ENCODE measurements around the gene NDUFB6. TPM values are rescaled to one million over a fixed set of nuclear protein-coding genes. Genes with fewer than 3 reads are reported as not detected.

NDUFB6 gene
- total RNA-seq, 1 donor, result 24.2 TPM

- H3K4me1 ChIP-seq (ENCODE audit: insufficient read depth, low read length), result peaks cover 9% of the 10 kb centered on the region
- H3K4me2 ChIP-seq (ENCODE audit: insufficient read depth, low read length), result no peak overlapping the region
- H3K9me3 ChIP-seq (ENCODE audit: low read depth, low read length), result no peaks in the 10 kb centered on the region
- no peaks in the 10 kb centered on the region for H3K36me3 ChIP-seq (ENCODE audit: insufficient read depth, low read length)
- no peak for TF ChIP-seq CTCF (IDR thresholded peaks at IDR 0.05; ENCODE audit: extremely low read depth, low read depth, low read length)
- no peak overlapping the region for H3K27ac ChIP-seq (ENCODE audit: low read depth, low read length)
- peaks cover 29% of the 10 kb centered on the region for H3K79me2 ChIP-seq (ENCODE audit: insufficient read depth, low read length)
- H4K20me1 ChIP-seq (ENCODE audit: insufficient read depth, low read length), result no peaks in the 10 kb centered on the region
- H2AFZ ChIP-seq (ENCODE audit: low read length), result no peak overlapping the region
- DNase-seq (ENCODE audit: insufficient read length, low spot score, missing footprints), result no peak
- H3K27me3 ChIP-seq (ENCODE audit: insufficient read depth, low read length), result no peaks in the 10 kb centered on the region
- no peak overlapping the region for H3K4me3 ChIP-seq (ENCODE audit: insufficient read depth, low read length)
Measured at GRCh38 chr9:32523910-32524309, 49.0 kb downstream of the NDUFB6 start.

- Histone ChIP-seq H3K79me2 (ENCODE audit: insufficient read depth, low read length) (peaks cover 12% of the 10 kb centered on the region), H3K36me3 (ENCODE audit: insufficient read depth, low read length) (no peaks in the 10 kb centered on the region), H4K20me1 (ENCODE audit: insufficient read depth, low read length) (no peaks in the 10 kb centered on the region), H3K4me3 (ENCODE audit: insufficient read depth, low read length) (no peak overlapping the region), H3K27me3 (ENCODE audit: insufficient read depth, low read length) (no peaks in the 10 kb centered on the region), H3K4me2 (ENCODE audit: insufficient read depth, low read length) (no peak overlapping the region), H3K27ac (ENCODE audit: low read depth, low read length) (no peak overlapping the region), H3K9me3 (ENCODE audit: low read depth, low read length) (no peaks in the 10 kb centered on the region), H2AFZ (ENCODE audit: low read length) (no peak overlapping the region), H3K4me1 (ENCODE audit: insufficient read depth, low read length) (no peaks in the 10 kb centered on the region)
- TF ChIP-seq CTCF (IDR thresholded peaks at IDR 0.05; ENCODE audit: extremely low read depth, low read depth, low read length), result no peak
- DNase-seq (ENCODE audit: insufficient read length, low spot score, missing footprints), result no peak
Measured at GRCh38 chr9:32518276-32518675, 54.7 kb downstream of the NDUFB6 start.

- no peak for DNase-seq (ENCODE audit: insufficient read length, low spot score, missing footprints)
- TF ChIP-seq CTCF (IDR thresholded peaks at IDR 0.05; ENCODE audit: extremely low read depth, low read depth, low read length), result no peak
- H3K4me3 ChIP-seq (ENCODE audit: insufficient read depth, low read length), result no peak overlapping the region
- no peaks in the 10 kb centered on the region for H3K9me3 ChIP-seq (ENCODE audit: low read depth, low read length)
- H3K27me3 ChIP-seq (ENCODE audit: insufficient read depth, low read length), result no peaks in the 10 kb centered on the region
- no peaks in the 10 kb centered on the region for H4K20me1 ChIP-seq (ENCODE audit: insufficient read depth, low read length)
- no peak overlapping the region for H3K4me2 ChIP-seq (ENCODE audit: insufficient read depth, low read length)
- no peak overlapping the region for H2AFZ ChIP-seq (ENCODE audit: low read length)
- H3K36me3 ChIP-seq (ENCODE audit: insufficient read depth, low read length), result no peaks in the 10 kb centered on the region
- peaks cover 5% of the 10 kb centered on the region for H3K79me2 ChIP-seq (ENCODE audit: insufficient read depth, low read length)
- H3K4me1 ChIP-seq (ENCODE audit: insufficient read depth, low read length), result no peaks in the 10 kb centered on the region
- H3K27ac ChIP-seq (ENCODE audit: low read depth, low read length), result no peak overlapping the region
Measured at GRCh38 chr9:32516241-32516640, 56.7 kb downstream of the NDUFB6 start.

GRCh38 chr9:32508728-32509127 lies 64.2 kb downstream of the NDUFB6 start:
- no peaks in the 10 kb centered on the region for H3K79me2 ChIP-seq (ENCODE audit: insufficient read depth, low read length)
- H3K9me3 ChIP-seq (ENCODE audit: low read depth, low read length), result no peaks in the 10 kb centered on the region
- H3K4me3 ChIP-seq (ENCODE audit: insufficient read depth, low read length), result no peak overlapping the region
- H3K27me3 ChIP-seq (ENCODE audit: insufficient read depth, low read length), result no peaks in the 10 kb centered on the region
- no peaks in the 10 kb centered on the region for H3K36me3 ChIP-seq (ENCODE audit: insufficient read depth, low read length)
- H2AFZ ChIP-seq (ENCODE audit: low read length), result no peak overlapping the region
- no peak for DNase-seq (ENCODE audit: insufficient read length, low spot score, missing footprints)
- H3K27ac ChIP-seq (ENCODE audit: low read depth, low read length), result no peak overlapping the region
- TF ChIP-seq CTCF (IDR thresholded peaks at IDR 0.05; ENCODE audit: extremely low read depth, low read depth, low read length), result no peak
- no peak overlapping the region for H3K4me2 ChIP-seq (ENCODE audit: insufficient read depth, low read length)
- no peaks in the 10 kb centered on the region for H4K20me1 ChIP-seq (ENCODE audit: insufficient read depth, low read length)
- no peaks in the 10 kb centered on the region for H3K4me1 ChIP-seq (ENCODE audit: insufficient read depth, low read length)

Measured in osteoblast (primary cell).